GM12878 (cell line): ENCODE data around the gene HNRNPDL. TPM values are rescaled to one million over a fixed set of nuclear protein-coding genes. Genes with fewer than 3 reads are reported as not detected.

Experiments used
- ATAC-seq: fragments of 200-7000 bp; cut with Tn5 transposase; 3 replicates; pipeline ENCODE4 v1.9.1; 2020; ENCODE audit warnings: mild to moderate bottlenecking, moderate library complexity
- BruUV-seq: library from RNA; stranded (reverse); fragments of 400-500 nt; replicated peaks from 2 replicates; lab custom pipeline; 2021; lab: Mats Ljungman, UMichigan
- CTCF ChIA-PET: fragments of 300-600 bp; sonication (Branson Sonifier 250); formaldehyde crosslinking; extraction: SDS; loops from one replicate; lab custom pipeline; 2021; ENCODE audit warnings: inconsistent platforms; lab: Yijun Ruan, JAX
- POLR2A ChIA-PET: fragments of 350-600 bp; formaldehyde crosslinking; extraction: SDS; loops from one replicate; lab custom pipeline; 2021; ENCODE audit warnings: inconsistent platforms; lab: Charles Lee
- RAD21 ChIA-PET: fragments of 300-600 bp; sonication (Branson Sonifier 250); formaldehyde crosslinking; loops from one replicate; lab custom pipeline; 2023; ENCODE audit warnings: antibody characterized with exemption; ENCODE audit not compliant: unreplicated experiment; lab: Charles Lee
- SMC1A ChIA-PET: fragments of 300-600 bp; sonication (Branson Sonifier 250); formaldehyde crosslinking; loops from one replicate; lab custom pipeline; 2023; ENCODE audit not compliant: unreplicated experiment, uncharacterized antibody; lab: Charles Lee
- DNase-seq: peaks from one replicate; pipeline ENCODE4 v3.0.0-alpha.2; 2011; ENCODE audit warnings: low read depth, low spot score
- FAIRE-seq: peaks from 3 replicates; lab custom pipeline; 2011; peaks lifted over from hg19 to GRCh38; lab: Jason Lieb, UNC
- H2AFZ ChIP-seq: 2 replicates; pipeline ENCODE4 v1.6.0; 2011; ENCODE audit warnings: low read depth, low read length, control low read depth; ENCODE audit not compliant: control insufficient read depth
- H3K27ac ChIP-seq: 2 replicates; pipeline ENCODE4 v1.5.1; 2011; ENCODE audit warnings: control low read depth; ENCODE audit not compliant: control insufficient read depth, insufficient read depth
- H3K27me3 ChIP-seq, 2 experiments: replicated peaks in 1 of 2; 2 replicates each; pipeline versions ENCODE4 v1.6.0 to v1.6.1; 2011; ENCODE audit warnings: low read length in 1 of 2; ENCODE audit not compliant: control insufficient read depth in 2 of 2, insufficient read depth in 2 of 2
- H3K36me3 ChIP-seq, 2 experiments: 2 replicates each; pipeline ENCODE4 v1.5.1; 2011; ENCODE audit warnings: low read length in 1 of 2; ENCODE audit not compliant: control insufficient read depth in 2 of 2, insufficient read depth in 2 of 2
- H3K4me1 ChIP-seq: 2 replicates; pipeline ENCODE4 v1.6.1; 2011; ENCODE audit warnings: mild to moderate bottlenecking, low read length, moderate library complexity, mixed read lengths; ENCODE audit not compliant: control insufficient read depth, insufficient read depth
- H3K4me2 ChIP-seq: 2 replicates; pipeline ENCODE4 v1.6.0; 2011; ENCODE audit warnings: control low read depth; ENCODE audit not compliant: control insufficient read depth, insufficient read depth
- H3K4me3 ChIP-seq: fragments of 200-600 bp; sonication (generic); 2 replicates; pipeline ENCODE4 v1.5.1; 2016
- H3K79me2 ChIP-seq: 2 replicates; pipeline ENCODE4 v1.6.0; 2011; ENCODE audit warnings: low read length; ENCODE audit not compliant: control insufficient read depth, insufficient read depth
- H3K9ac ChIP-seq: 2 replicates; pipeline ENCODE4 v1.8.0; 2011; ENCODE audit warnings: low read length, control low read depth, mixed read lengths; ENCODE audit not compliant: control insufficient read depth, insufficient read depth
- H3K9me3 ChIP-seq: replicated peaks from 3 replicates; pipeline ENCODE4 v1.5.1; 2011; ENCODE audit warnings: mild to moderate bottlenecking, low read length; ENCODE audit not compliant: control insufficient read depth, insufficient read depth
- H4K20me1 ChIP-seq: 2 replicates; pipeline ENCODE4 v1.6.0; 2011; ENCODE audit not compliant: control insufficient read depth, insufficient read depth
- ESRRA ChIP-seq: IDR thresholded peaks from 2 replicates; pipeline ENCODE4 v1.6.1; 2012; ENCODE audit warnings: mild to moderate bottlenecking, low read length, improper control_type of control experiment
- GABPA ChIP-seq: IDR thresholded peaks from 2 replicates; pipeline ENCODE4 v1.6.1; 2014; ENCODE audit warnings: antibody characterized with exemption, low read depth, mild to moderate bottlenecking, inconsistent platforms
- HDAC2 ChIP-seq: fragments of 200-600 bp; sonication (generic); IDR thresholded peaks from 2 replicates; pipeline ENCODE4 v1.6.1; 2017
- IRF4 ChIP-seq: IDR thresholded peaks from 2 replicates; pipeline ENCODE4 v1.6.1; 2011; ENCODE audit warnings: low read depth, low read length
- NKRF ChIP-seq: fragments of 450-650 bp; conservative IDR thresholded peaks from 2 replicates; pipeline ENCODE4 v1.6.1; 2017; ENCODE audit warnings: mild to moderate bottlenecking, moderate library complexity
- NR2F1 ChIP-seq: fragments of 450-650 bp; conservative IDR thresholded peaks from 2 replicates; pipeline ENCODE4 v1.6.1; 2017; ENCODE audit warnings: mild to moderate bottlenecking
- POLR2AphosphoS2 ChIP-seq: IDR thresholded peaks from 2 replicates; pipeline ENCODE4 v1.6.1; 2011; ENCODE audit warnings: low read depth, mild to moderate bottlenecking, low read length, improper control_type of control experiment, moderate library complexity
- RFX5 ChIP-seq: IDR thresholded peaks from 2 replicates; pipeline ENCODE4 v1.6.1; 2011; ENCODE audit warnings: low read depth, low read length, improper control_type of control experiment
- SRF ChIP-seq, 2 experiments: IDR thresholded peaks; 2 replicates each; pipeline ENCODE4 v1.6.1; 2011; ENCODE audit warnings: low read depth in 2 of 2, low read length in 2 of 2, mild to moderate bottlenecking in 1 of 2, moderate library complexity in 1 of 2
- STAT3 ChIP-seq: IDR thresholded peaks from 2 replicates; pipeline ENCODE4 v1.6.1; 2011; ENCODE audit warnings: low read depth, low read length, improper control_type of control experiment
- TBL1XR1 ChIP-seq: IDR thresholded peaks from 2 replicates; pipeline ENCODE4 v1.6.1; 2012; ENCODE audit warnings: low read depth, low read length, improper control_type of control experiment
- ZNF217 ChIP-seq: fragments of 450-650 bp; IDR thresholded peaks from 2 replicates; pipeline ENCODE4 v1.6.1; 2017; ENCODE audit warnings: antibody characterized with exemption, mild to moderate bottlenecking
- WGBS: methylation state at CpG from one replicate; pipeline ENCODE4 v1.1.6; 2016; ENCODE audit warnings: low lambda C conversion rate; ENCODE audit not compliant: insufficient replicate concordance, insufficient coverage; ENCODE audit errors: missing lambda C conversion rate; 5-methylcytosine and 5-hydroxymethylcytosine counted together
- in situ Hi-C: fragments of 300-500 bp; cut with MboI; formaldehyde crosslinking; loops from 9 replicates; pipeline ENCODE4 v1.14.3; 2018; ENCODE audit warnings: mixed read lengths
- intact Hi-C: fragments of 100-400 bp; cut with micrococcal nuclease; formaldehyde crosslinking; loops from one replicate; pipeline ENCODE4 v1.14.2; 2022; ENCODE audit not compliant: unreplicated experiment
- polyA plus RNA-seq, 11 experiments: library from polyadenylated mRNA; depleted of rRNA in 4 of 11; unstranded in 6 of 11; stranded (reverse) in 5 of 11; fragments of >200 nt; fragmentation: Nextera tagmentation in 4 of 11; fragmentation: Illumina TruSeq in 1 of 11; extraction: Ambion mirVana in 4 of 11; extraction: Trizol in 1 of 11; gene quantifications; 1 replicate in 1 of 11; 2 replicates in 10 of 11; pipeline versions ENCODE4 v1.2.1 to v1.2.3, GENCODE V29; 2011 to 2016; ENCODE audit warnings: inconsistent platforms in 2 of 11, missing spikeins in 2 of 11, low read depth in 1 of 11
- total RNA-seq, 4 experiments: library from RNA; depleted of rRNA in 3 of 4; stranded (reverse); fragments of >200 nt in 3 of 4; fragmentation: Illumina TruSeq in 1 of 4; extraction: Trizol in 1 of 4; gene quantifications; 2 replicates each; pipeline versions ENCODE4 v1.2.1 to v1.2.3, GENCODE V29; 2013 to 2021

HNRNPDL gene
- total and polyA plus RNA-seq, 10 of the 15 experiments (the other 5 are each of a cell fraction or from before 2014, with no cell fraction given), result 217 to 510 (median 345) TPM

- POLR2A ChIA-PET, result interaction anchor here (0.7 kb wide), 1 partner anchor 780 kb away, joined by 4 read pairs; no protein-coding TSS in a partner anchor
Measured at GRCh38 chr4:82434949-82435348, 4.7 kb upstream of the HNRNPDL start.

More at GRCh38 chr4:82434949-82435348, 4.7 kb upstream of the HNRNPDL start:
- Histone ChIP-seq H4K20me1 (no peaks in the 10 kb centered on the region), H3K79me2 (peaks cover 90% of the 10 kb centered on the region), H3K4me3 (no peak overlapping the region), H3K9ac (no peak overlapping the region), H2AFZ (no peak overlapping the region), H3K4me2 (no peak overlapping the region), H3K27me3 (no peaks in the 10 kb centered on the region), H3K27ac (no peak overlapping the region), H3K4me1 (no peaks in the 10 kb centered on the region), H3K9me3 (no peaks in the 10 kb centered on the region), H3K36me3 (peaks cover 2 to 5% of the 10 kb centered on the region in 2 experiments; a peak in 3 of 4 replicates)
- SMC1A ChIA-PET, result interaction anchor here (0.6 kb wide), 1 partner anchor 11 kb away, joined by 3 read pairs; no protein-coding TSS in a partner anchor
- CTCF ChIA-PET, result interaction anchor here (1.5 kb wide), 1 partner anchor 11 kb away, joined by 4 read pairs; no protein-coding TSS in a partner anchor
- no peak for TF ChIP-seq TBL1XR1
- TF ChIP-seq NKRF, result no peak
- no peak for TF ChIP-seq ZNF217
- no peak for TF ChIP-seq STAT3
- TF ChIP-seq GABPA, result no peak
- no peak for TF ChIP-seq SRF (IDR thresholded peaks at IDR 0.05; ENCODE audit: low read depth in 2 of 2, low read length in 2 of 2)
- no peak for TF ChIP-seq ESRRA
- TF ChIP-seq HDAC2, result no peak
- TF ChIP-seq RFX5, result no peak
- no peak for TF ChIP-seq NR2F1
- no peak for TF ChIP-seq IRF4
- TF ChIP-seq POLR2AphosphoS2, result no peak
- FAIRE-seq, result no peak
- WGBS, result 100% methylated on average over 7 of the region's 7 CpGs
- no peak for DNase-seq
- no TSS peak for BruUV-seq
- ATAC-seq, result no peak
- RAD21 ChIA-PET, result no interaction called here
- in situ Hi-C loops, result no loop called here
- intact Hi-C loops, result loop anchor here (10.0 kb wide), 1 partner anchor 580 kb away; the partner anchor contains the start of gene LIN54
